ENCODE results near the gene RPTOR.
"Not testable (repeated sequence)": the region's sequence is repeated elsewhere in the genome, so short reads cannot be mapped to it uniquely, and the experiment has no call there.

The RPTOR gene

GRCh38 chr17:80544655-80545498 lies at the start of gene RPTOR:
TSS of gene RPTOR (plus strand) at chr17:80544838. CDS start at chr17:80545630, 792 bp downstream.
- DNase-seq (ENCODE audit: low spot score), result peak; percentile 88

- no peak for DNase-seq (ENCODE audit: low spot score)
Measured at GRCh38 chr17:80497726-80498241, 46.9 kb upstream of the RPTOR start.

GRCh38 chr17:80498242-80498919 lies 46.3 kb upstream of the RPTOR start:
- DNase-seq (ENCODE audit: low spot score), result peak; percentile 38

GRCh38 chr17:80498920-80499410 lies 45.7 kb upstream of the RPTOR start:
- DNase-seq (ENCODE audit: low spot score), result no peak

GRCh38 chr17:80499560-80499959 lies 45.1 kb upstream of the RPTOR start:
- no peak for DNase-seq (ENCODE audit: low spot score)

- no peak for DNase-seq (ENCODE audit: low spot score)
Measured at GRCh38 chr17:80499961-80500665, 44.5 kb upstream of the RPTOR start.

- no peak for DNase-seq (ENCODE audit: low spot score)
Measured at GRCh38 chr17:80501741-80502577, 42.7 kb upstream of the RPTOR start.

- DNase-seq (ENCODE audit: low spot score), result no peak
Measured at GRCh38 chr17:80502578-80502877, 42.1 kb upstream of the RPTOR start.

- no peak for DNase-seq (ENCODE audit: low spot score)
Measured at GRCh38 chr17:80503031-80503430, 41.6 kb upstream of the RPTOR start.

GRCh38 chr17:80503921-80504320 lies 40.7 kb upstream of the RPTOR start:
- DNase-seq (ENCODE audit: low spot score), result no peak

GRCh38 chr17:80504686-80505413 lies 39.8 kb upstream of the RPTOR start:
- no peak for DNase-seq (ENCODE audit: low spot score)

GRCh38 chr17:80507177-80507576 lies 37.5 kb upstream of the RPTOR start:
- not testable (repeated sequence) for DNase-seq (ENCODE audit: low spot score)

GRCh38 chr17:80507965-80508364 lies 36.7 kb upstream of the RPTOR start:
- no peak for DNase-seq (ENCODE audit: low spot score)

GRCh38 chr17:80509311-80509710 lies 35.3 kb upstream of the RPTOR start:
- no peak for DNase-seq (ENCODE audit: low spot score)

- no peak for DNase-seq (ENCODE audit: low spot score)
Measured at GRCh38 chr17:80510132-80510531, 34.5 kb upstream of the RPTOR start.

GRCh38 chr17:80510772-80511171 lies 33.9 kb upstream of the RPTOR start:
- no peak for DNase-seq (ENCODE audit: low spot score)

- no peak for DNase-seq (ENCODE audit: low spot score)
Measured at GRCh38 chr17:80511222-80512180, 33.1 kb upstream of the RPTOR start.

- no peak for DNase-seq (ENCODE audit: low spot score)
Measured at GRCh38 chr17:80512233-80512632, 32.4 kb upstream of the RPTOR start.

GRCh38 chr17:80513201-80513600 lies 31.4 kb upstream of the RPTOR start:
- no peak for DNase-seq (ENCODE audit: low spot score)

- DNase-seq (ENCODE audit: low spot score), result no peak
Measured at GRCh38 chr17:80513892-80514291, 30.7 kb upstream of the RPTOR start.

All from germinal center (tissue), 1 donor.